Common myeloid progenitor, CD34-positive (primary cell): ENCODE data around the gene ZFP64.
"Not testable (repeated sequence)": the region's sequence is repeated elsewhere in the genome, so short reads cannot be mapped to it uniquely, and the experiment has no call there.

Source experiments
- CTCF ChIA-PET: fragments of 350-600 bp; sonication (Branson Sonifier 250); formaldehyde crosslinking; loops from one replicate; lab custom pipeline; 2021; ENCODE audit warnings: antibody characterized with exemption; lab: Charles Lee
- POLR2A ChIA-PET: fragments of 350-600 bp; sonication (Branson Sonifier 250); formaldehyde crosslinking; loops from one replicate; lab custom pipeline; 2021; ENCODE audit warnings: antibody characterized with exemption; lab: Charles Lee
- DNase-seq, 3 donors: peaks; one replicate each; pipeline versions ENCODE4 v3.0.0 to v3.0.0-alpha.2; 2013
- H3K27ac ChIP-seq, 2 experiments: 1 replicate in 1 of 2; 2 replicates in 1 of 2; pipeline ENCODE4 v1.7.0; 2013; ENCODE audit warnings: inconsistent platforms in 2 of 2, low read length in 2 of 2, mild to moderate bottlenecking in 2 of 2, low read depth in 1 of 2, moderate library complexity in 1 of 2; ENCODE audit not compliant: severe bottlenecking in 2 of 2, insufficient read depth in 1 of 2, poor library complexity in 1 of 2
- H3K27me3 ChIP-seq, 5 experiments: replicated peaks in 2 of 5; 1 replicate in 3 of 5; 2 replicates in 2 of 5; pipeline versions ENCODE4 v1.6.1 to v1.7.0; 2013; ENCODE audit warnings: low read length in 4 of 5, mild to moderate bottlenecking in 2 of 5, moderate library complexity in 2 of 5, inconsistent platforms in 1 of 5; ENCODE audit not compliant: insufficient read depth in 5 of 5, control insufficient read depth in 4 of 5
- H3K36me3 ChIP-seq, 4 experiments: 1 replicate in 2 of 4; 2 replicates in 2 of 4; pipeline versions ENCODE4 v1.6.1 to v1.7.0; 2013; ENCODE audit warnings: low read length in 3 of 4, control low read depth in 1 of 4, mild to moderate bottlenecking in 1 of 4; ENCODE audit not compliant: control insufficient read depth in 4 of 4, insufficient read depth in 4 of 4
- H3K4me1 ChIP-seq, 4 experiments: 1 replicate in 3 of 4; 2 replicates in 1 of 4; pipeline versions ENCODE4 v1.6.1 to v1.7.1; 2013; ENCODE audit warnings: low read length in 3 of 4, mild to moderate bottlenecking in 3 of 4, control low read depth in 1 of 4, inconsistent platforms in 1 of 4, moderate library complexity in 1 of 4; ENCODE audit not compliant: control insufficient read depth in 4 of 4, insufficient read depth in 4 of 4; ENCODE audit errors: control extremely low read depth in 1 of 4
- H3K4me3 ChIP-seq, 7 experiments: 1 replicate in 4 of 7; 2 replicates in 3 of 7; pipeline versions ENCODE4 v1.5.1 to v1.7.0; 2013; ENCODE audit warnings: mild to moderate bottlenecking in 7 of 7, low read length in 6 of 7, moderate library complexity in 6 of 7, inconsistent platforms in 2 of 7, low read depth in 2 of 7, control low read depth in 1 of 7; ENCODE audit not compliant: insufficient read depth in 4 of 7, control insufficient read depth in 1 of 7; ENCODE audit errors: extremely low read depth in 1 of 7
- H3K9me3 ChIP-seq, 5 experiments: 1 replicate in 4 of 5; 2 replicates in 1 of 5; pipeline versions ENCODE4 v1.6.1 to v1.7.1; 2013; ENCODE audit warnings: low read length in 4 of 5, mild to moderate bottlenecking in 2 of 5, inconsistent platforms in 1 of 5, low read depth in 1 of 5, moderate library complexity in 1 of 5; ENCODE audit not compliant: control insufficient read depth in 4 of 5, insufficient read depth in 2 of 5; ENCODE audit errors: control extremely low read depth in 1 of 5
- WGBS: methylation state at CpG from one replicate; pipeline ENCODE4 v1.1.5; 2013; ENCODE audit not compliant: insufficient coverage; 5-methylcytosine and 5-hydroxymethylcytosine counted together

Gene ZFP64

GRCh38 chr20:52150440-52151258 lies 40.9 kb downstream of the ZFP64 start:
- no peaks in the 10 kb centered on the region for H3K4me1 ChIP-seq
- no peaks in the 10 kb centered on the region for H3K27me3 ChIP-seq
- no CpG with 5 or more reads among the region's 2 CpGs for WGBS
- H3K27ac ChIP-seq, result no peak overlapping the region
- peaks cover 0 to 27% (median 16%) of the 10 kb centered on the region in 4 experiments for H3K36me3 ChIP-seq
- no peaks in the 10 kb centered on the region for H3K9me3 ChIP-seq
- CTCF ChIA-PET, result interaction anchor here (1.0 to 2.7 kb wide), 4 partner anchors 8 to 510 kb away, joined by 3 to 13 read pairs (median 4); no protein-coding TSS in a partner anchor
- peak; percentile 44 to 68 (median 61) for DNase-seq
- POLR2A ChIA-PET, result no interaction called here
- H3K4me3 ChIP-seq, result no peak overlapping the region

- peaks cover 0 to 2% (median 1%) of the 10 kb centered on the region in 4 experiments for H3K36me3 ChIP-seq
- H3K27ac ChIP-seq, result no peak overlapping the region
- ChIA-PET POLR2A (no interaction called here), CTCF (interaction anchor here (2.2 kb wide), 1 partner anchor 17 kb away, joined by 5 read pairs; no protein-coding TSS in a partner anchor)
- H3K9me3 ChIP-seq, result peaks cover 0 to 7% (median 0%) of the 10 kb centered on the region in 5 experiments
- no peak overlapping the region for H3K4me3 ChIP-seq
- H3K4me1 ChIP-seq, result no peaks in the 10 kb centered on the region
- no peaks in the 10 kb centered on the region for H3K27me3 ChIP-seq
- DNase-seq, result no peak
Measured at GRCh38 chr20:52145587-52145986, 46.0 kb downstream of the ZFP64 start.

DNA sequence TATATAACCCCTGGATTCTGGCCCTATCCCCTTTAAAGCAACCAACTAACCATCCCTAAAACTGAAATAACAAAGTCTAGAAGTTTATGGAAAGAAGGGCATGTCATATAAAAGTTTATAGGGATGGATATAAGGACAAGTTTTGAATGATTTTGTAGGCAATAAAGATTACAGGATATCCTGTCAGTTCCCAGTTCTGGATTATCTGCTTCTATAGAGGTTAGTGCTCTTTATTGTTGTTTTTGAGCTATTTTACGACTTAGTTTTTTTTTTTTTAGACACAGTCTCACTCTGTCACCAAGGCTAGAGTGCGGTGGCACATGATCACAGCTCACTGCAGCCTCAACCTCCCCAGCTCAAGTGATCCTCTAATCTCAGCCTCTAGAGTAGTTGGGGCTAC lies 48.3 kb downstream of the ZFP64 start:
- WGBS, result no CpG with 5 or more reads among the region's 2 CpGs
- Histone ChIP-seq H3K4me3 (no peak overlapping the region), H3K36me3 (peaks cover 0 to 2% (median 1%) of the 10 kb centered on the region in 4 experiments), H3K9me3 (peaks cover 0 to 10% (median 0%) of the 10 kb centered on the region in 5 experiments), H3K4me1 (no peaks in the 10 kb centered on the region), H3K27ac (no peak overlapping the region), H3K27me3 (no peaks in the 10 kb centered on the region)
- ChIA-PET CTCF (interaction anchor here (1.1 kb wide), 1 partner anchor 53 kb away, joined by 3 read pairs; no protein-coding TSS in a partner anchor), POLR2A (no interaction called here)
- DNase-seq, result no peak

- Histone ChIP-seq H3K36me3 (peaks cover 0 to 2% (median 1%) of the 10 kb centered on the region in 4 experiments), H3K4me1 (no peaks in the 10 kb centered on the region), H3K27me3 (no peaks in the 10 kb centered on the region), H3K4me3 (no peak overlapping the region), H3K9me3 (peaks cover 0 to 10% (median 0%) of the 10 kb centered on the region in 5 experiments), H3K27ac (no peak overlapping the region)
- CTCF ChIA-PET, result no interaction called here
- POLR2A ChIA-PET, result no interaction called here
- WGBS, result no CpG with 5 or more reads among the region's 2 CpGs
- DNase-seq, result peak in 2 of 3 donors; percentile 26 to 48
Measured at GRCh38 chr20:52142757-52143156, 48.8 kb downstream of the ZFP64 start.

- CTCF ChIA-PET, result interaction anchor here (1.5 kb wide), 1 partner anchor 12 kb away, joined by 5 read pairs; no protein-coding TSS in a partner anchor
Measured at GRCh38 chr20:52139986-52140385, 51.6 kb downstream of the ZFP64 start.

DNA sequence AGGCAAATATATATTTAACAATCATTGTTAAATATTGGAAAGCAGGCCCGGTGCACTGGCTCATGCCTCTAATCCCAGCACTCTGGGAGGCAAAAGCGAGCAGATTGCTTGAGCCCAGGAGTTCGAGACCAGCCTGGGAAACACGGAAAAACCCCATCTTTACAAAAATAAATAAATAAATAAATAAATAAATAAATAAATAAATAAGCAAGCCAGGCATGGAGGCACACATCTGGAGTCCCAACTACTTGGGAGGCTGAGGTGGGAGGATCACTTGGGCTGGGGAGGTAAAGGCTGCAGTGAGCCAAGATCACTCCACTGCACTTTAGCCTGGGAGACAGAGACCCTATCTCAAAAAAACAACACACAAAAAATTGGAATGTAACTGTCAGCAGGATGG lies 53.7 kb downstream of the ZFP64 start:
- Histone ChIP-seq H3K4me1 (no peaks in the 10 kb centered on the region), H3K27ac (no peak overlapping the region), H3K27me3 (no peaks in the 10 kb centered on the region), H3K4me3 (no peak overlapping the region), H3K9me3 (peaks cover 0 to 14% (median 0%) of the 10 kb centered on the region in 5 experiments), H3K36me3 (peaks cover 0 to 2% (median 1%) of the 10 kb centered on the region in 4 experiments)
- WGBS, result no CpG with 5 or more reads among the region's 4 CpGs
- ChIA-PET CTCF (no interaction called here), POLR2A (interaction anchor here (1.2 kb wide), 1 partner anchor 10 kb away, joined by 4 read pairs; no protein-coding TSS in a partner anchor)
- no peak for DNase-seq

More at GRCh38 chr20:52139986-52140385, 51.6 kb downstream of the ZFP64 start:
- Histone ChIP-seq H3K9me3 (peaks cover 0 to 14% (median 0%) of the 10 kb centered on the region in 5 experiments), H3K36me3 (peaks cover 0 to 2% (median 1%) of the 10 kb centered on the region in 4 experiments), H3K27me3 (no peaks in the 10 kb centered on the region), H3K4me3 (no peak overlapping the region), H3K4me1 (no peaks in the 10 kb centered on the region), H3K27ac (no peak overlapping the region)
- WGBS, result 100% methylated on average over 1 of the region's 5 CpGs
- no peak for DNase-seq
- POLR2A ChIA-PET, result no interaction called here

DNA sequence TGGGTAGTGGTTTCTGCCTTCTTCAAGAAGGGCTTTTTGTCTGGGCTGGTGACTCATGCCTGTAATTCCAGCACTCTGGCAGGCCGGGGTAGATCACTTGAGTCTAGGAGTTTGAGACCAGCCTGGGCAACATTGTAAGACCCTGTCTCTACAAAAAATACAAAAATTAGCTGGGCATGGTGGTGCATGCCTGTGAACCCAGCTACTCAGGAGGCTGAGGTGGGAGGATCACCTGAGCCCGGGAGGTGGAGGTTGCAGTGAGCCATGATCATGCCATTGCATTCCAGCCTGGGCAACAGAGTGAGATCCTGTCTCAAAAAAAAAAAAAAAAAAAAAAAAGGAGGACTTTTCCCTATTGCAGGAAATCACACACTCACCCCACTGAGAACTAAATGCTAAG lies 57.9 kb downstream of the ZFP64 start:
- peaks cover 0 to 17% (median 3%) of the 10 kb centered on the region in 5 experiments for H3K9me3 ChIP-seq
- WGBS, result no CpG with 5 or more reads among the region's 2 CpGs
- H3K27me3 ChIP-seq, H3K4me3 ChIP-seq, POLR2A ChIA-PET, H3K36me3 ChIP-seq, DNase-seq, H3K27ac ChIP-seq, H3K4me1 ChIP-seq: not testable (repeated sequence)
- CTCF ChIA-PET, result interaction anchor here (0.6 kb wide), 1 partner anchor 749 kb away, joined by 3 read pairs; no protein-coding TSS in a partner anchor
